ENCODE measurements around the gene CD83.

The CD83 gene

DNA sequence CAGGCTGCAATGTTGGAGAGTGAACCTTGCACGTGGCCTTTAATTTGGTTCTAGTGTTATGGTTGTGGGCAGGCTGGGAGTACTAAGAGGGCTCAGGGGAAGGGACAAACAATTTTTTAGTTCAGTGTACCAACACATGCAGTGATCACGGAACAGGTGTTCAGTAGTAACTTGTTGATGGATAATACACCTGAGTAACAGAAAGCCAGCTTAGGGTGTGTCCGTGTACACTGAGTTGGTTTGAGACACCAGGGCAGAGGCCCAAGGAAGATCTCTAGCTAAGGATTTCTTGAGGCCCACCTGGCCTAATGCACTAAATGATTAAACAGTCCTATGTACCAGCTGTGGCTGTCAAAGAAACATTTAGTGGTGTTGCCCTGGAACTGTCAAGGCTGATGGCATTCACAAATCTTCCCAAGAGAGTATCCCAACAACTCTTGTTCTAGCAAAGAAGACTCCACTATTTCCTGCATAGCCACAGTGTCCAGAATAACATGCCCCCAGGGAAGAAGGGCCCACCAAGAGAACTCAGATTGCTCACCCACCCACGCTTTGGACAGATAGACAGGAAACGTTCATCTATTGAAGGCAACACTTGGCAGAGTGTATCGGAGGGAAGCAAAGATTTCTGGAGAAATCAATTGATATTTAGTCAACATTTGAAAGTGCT is 60.0 kb downstream of the CD83 start:
- H3K4me3 ChIP-seq (replicated peaks in 1 of 2; ENCODE audit: low read depth in 2 of 2, low read length in 2 of 2), result no peak overlapping the region
- TF ChIP-seq, protein P1, sequence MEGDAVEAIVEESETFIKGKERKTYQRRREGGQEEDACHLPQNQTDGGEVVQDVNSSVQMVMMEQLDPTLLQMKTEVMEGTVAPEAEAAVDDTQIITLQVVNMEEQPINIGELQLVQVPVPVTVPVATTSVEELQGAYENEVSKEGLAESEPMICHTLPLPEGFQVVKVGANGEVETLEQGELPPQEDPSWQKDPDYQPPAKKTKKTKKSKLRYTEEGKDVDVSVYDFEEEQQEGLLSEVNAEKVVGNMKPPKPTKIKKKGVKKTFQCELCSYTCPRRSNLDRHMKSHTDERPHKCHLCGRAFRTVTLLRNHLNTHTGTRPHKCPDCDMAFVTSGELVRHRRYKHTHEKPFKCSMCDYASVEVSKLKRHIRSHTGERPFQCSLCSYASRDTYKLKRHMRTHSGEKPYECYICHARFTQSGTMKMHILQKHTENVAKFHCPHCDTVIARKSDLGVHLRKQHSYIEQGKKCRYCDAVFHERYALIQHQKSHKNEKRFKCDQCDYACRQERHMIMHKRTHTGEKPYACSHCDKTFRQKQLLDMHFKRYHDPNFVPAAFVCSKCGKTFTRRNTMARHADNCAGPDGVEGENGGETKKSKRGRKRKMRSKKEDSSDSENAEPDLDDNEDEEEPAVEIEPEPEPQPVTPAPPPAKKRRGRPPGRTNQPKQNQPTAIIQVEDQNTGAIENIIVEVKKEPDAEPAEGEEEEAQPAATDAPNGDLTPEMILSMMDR (IDR thresholded peaks at IDR 0.05; ENCODE audit: low read depth, low read length), result no peak
- no peak for DNase-seq (ENCODE audit: low read depth in 2 of 2)

DNA sequence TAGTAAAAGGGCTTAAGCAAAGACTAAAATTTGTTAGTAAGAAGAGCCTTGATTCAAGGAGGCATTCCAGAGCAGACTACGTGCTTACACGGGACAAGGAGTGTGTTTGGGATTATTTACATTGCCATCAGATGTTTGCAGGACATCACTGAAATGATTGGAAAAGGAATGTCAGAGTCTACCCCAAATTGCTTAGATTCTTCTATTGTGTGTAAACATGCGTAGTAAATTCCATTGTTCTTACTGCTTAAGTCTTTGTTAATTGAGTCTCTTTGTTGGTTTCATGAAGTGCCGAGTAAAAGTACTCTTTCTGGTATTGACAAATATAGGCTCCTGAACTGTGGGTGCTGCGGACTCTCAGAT is 60.5 kb downstream of the CD83 start:
- no peak overlapping the region for H3K4me3 ChIP-seq (replicated peaks in 1 of 2; ENCODE audit: low read depth in 2 of 2, low read length in 2 of 2)
- TF ChIP-seq, protein P1 (IDR thresholded peaks at IDR 0.05; ENCODE audit: low read depth, low read length), result no peak
- peak in 1 of 2 donors; percentile 22 for DNase-seq (ENCODE audit: low read depth in 2 of 2)

DNA sequence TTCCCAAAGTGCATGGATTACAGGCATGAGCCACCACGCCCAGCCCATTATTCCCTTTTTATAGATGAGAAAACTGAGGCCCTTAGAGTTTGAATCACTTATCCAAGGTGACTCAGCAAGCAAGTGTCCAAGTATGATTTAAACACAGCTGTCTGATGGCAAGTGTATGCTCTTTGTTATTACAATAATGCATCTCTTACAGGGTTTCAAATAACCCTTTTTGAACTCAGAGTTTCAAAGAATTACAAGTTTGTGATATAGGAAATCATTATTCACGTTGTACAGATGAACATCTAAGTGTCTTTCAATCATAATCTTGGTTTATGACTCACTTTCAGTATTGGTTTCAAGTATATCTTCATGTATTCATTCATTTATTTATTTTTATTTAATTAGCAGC is 63.0 kb downstream of the CD83 start:
- DNase-seq (ENCODE audit: low read depth in 2 of 2), result no peak
- TF ChIP-seq, protein P1 (IDR thresholded peaks at IDR 0.05; ENCODE audit: low read depth, low read length), result no peak

DNA sequence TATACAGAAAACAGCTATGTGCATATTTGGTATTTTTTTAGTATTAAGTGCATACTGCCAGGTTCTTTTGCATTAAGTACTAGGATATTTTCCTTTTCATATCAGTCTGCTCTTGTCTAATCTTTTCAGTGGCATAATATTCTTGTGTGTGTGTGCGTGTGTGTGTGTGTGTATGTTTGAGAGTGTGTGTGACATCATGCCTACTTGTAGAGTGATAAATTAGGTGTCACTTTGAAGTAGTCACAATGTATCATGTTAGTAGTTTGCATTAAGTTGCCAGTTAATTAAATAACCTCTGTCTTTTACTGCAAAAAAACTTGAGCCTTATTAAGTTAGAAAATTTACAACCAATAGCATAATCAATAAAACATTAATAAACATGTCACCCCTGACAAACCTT is 65.3 kb downstream of the CD83 start:
- DNase-seq (ENCODE audit: low read depth in 2 of 2), result no peak
- TF ChIP-seq, protein P1 (IDR thresholded peaks at IDR 0.05; ENCODE audit: low read depth, low read length), result no peak
- H3K4me3 ChIP-seq (replicated peaks in 1 of 2; ENCODE audit: low read depth in 2 of 2, low read length in 2 of 2), result no peak overlapping the region

More for the DNA sequence above, 63.0 kb downstream of the CD83 start:
- H3K4me3 ChIP-seq (replicated peaks in 1 of 2; ENCODE audit: low read depth in 2 of 2, low read length in 2 of 2), result no peak overlapping the region
